ENCODE data around the gene PIK3C2G.

GRCh38 chr12:18502422-18502968 lies 241.2 kb downstream of the PIK3C2G start:
- no peak for TF ChIP-seq CTCF (IDR thresholded peaks at IDR 0.05; ENCODE audit: low read depth, low read length, poor library complexity, severe bottlenecking)
- no peak for TF ChIP-seq EZH2phosphoT487 (IDR thresholded peaks at IDR 0.05; ENCODE audit: borderline replicate concordance, low read length)
